Fibroblast of villous mesenchyme (primary cell): ENCODE results near the gene MACROD2. TPM values are rescaled to one million over a fixed set of nuclear protein-coding genes. Genes with fewer than 3 reads are reported as not detected.

ENCODE experiments used
- DNase-seq: peaks from one replicate; pipeline ENCODE4 v3.0.0-alpha.2; 2010; ENCODE audit warnings: low read depth
- H3K4me3 ChIP-seq: 2 replicates; pipeline ENCODE4 v1.5.1; 2011; ENCODE audit warnings: low read depth, mild to moderate bottlenecking, low read length
- CTCF ChIP-seq: IDR thresholded peaks from 2 replicates; pipeline ENCODE4 v1.5.1; 2012; ENCODE audit warnings: low read depth, mild to moderate bottlenecking, low read length; ENCODE audit not compliant: insufficient read depth
- total RNA-seq: library from RNA; depleted of rRNA; stranded (reverse); fragments of >200 nt; gene quantifications from 2 replicates; pipeline ENCODE4 v1.2.3, GENCODE V29; 2012

MACROD2 gene
- total RNA-seq, 1 donor = 1.7 TPM

DNA sequence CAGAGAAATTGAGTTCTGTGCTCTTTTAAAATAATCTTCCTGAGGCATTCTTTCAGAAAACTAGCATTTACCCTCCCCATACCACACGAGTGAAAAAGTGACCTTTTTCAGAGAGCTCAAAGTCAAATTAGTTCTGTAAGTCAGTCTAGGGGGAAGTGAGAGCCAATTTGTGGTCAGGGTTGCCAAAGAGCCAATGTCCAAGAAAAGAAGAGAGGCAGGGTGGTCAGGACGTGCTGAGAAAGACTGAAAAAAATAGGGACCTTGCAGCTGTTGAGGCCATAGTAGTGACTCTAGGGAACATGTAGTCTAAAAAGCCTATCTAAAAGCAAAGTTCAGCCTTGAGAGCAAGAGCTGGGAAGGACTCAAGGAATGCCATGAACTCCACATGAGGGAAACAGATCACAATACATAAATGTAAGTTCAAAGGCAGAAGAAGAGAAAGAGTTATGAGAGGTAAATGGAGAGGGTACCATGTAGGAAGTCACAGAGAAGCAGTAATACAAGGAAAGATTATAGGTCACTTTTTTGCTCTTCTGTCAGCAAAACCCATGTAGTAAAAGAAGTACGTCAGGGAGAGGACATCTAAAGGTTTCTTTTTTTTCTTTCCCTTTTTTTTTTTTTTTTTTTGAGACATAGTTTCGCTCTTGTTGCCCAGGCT is 907.2 kb downstream of the MACROD2 start:
- no peak for DNase-seq
- H3K4me3 ChIP-seq = no peak overlapping the region
- TF ChIP-seq CTCF = no peak

DNA sequence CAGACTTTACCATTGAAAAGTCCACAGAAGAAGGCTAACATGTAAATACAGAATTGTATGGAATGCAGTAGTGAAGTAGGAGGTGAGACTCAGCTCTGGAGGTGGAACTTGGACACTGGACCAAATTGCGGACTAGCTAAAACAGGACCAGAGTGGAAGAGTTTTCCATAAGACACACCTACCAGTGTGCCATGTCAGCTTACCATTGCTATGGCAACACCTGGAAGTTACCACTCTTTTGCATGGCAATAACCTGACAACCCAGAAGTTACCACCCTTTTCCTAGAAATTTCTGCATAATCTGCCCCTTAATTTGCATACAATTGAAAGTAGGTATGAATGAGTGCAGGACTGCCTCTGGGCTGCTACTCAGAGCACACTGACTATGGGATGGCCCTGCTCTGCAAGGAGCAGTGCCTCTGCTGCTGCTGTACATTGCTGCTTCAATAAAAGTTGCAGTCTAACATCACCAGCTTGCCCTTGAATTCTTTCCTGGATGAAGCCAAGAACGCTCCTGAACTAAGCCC is 911.7 kb downstream of the MACROD2 start:
- H3K4me3 ChIP-seq = no peak overlapping the region
- DNase-seq = no peak
- TF ChIP-seq CTCF = no peak

GRCh38 chr20:14910126-14910525 is 914.8 kb downstream of the MACROD2 start:
- no peak for DNase-seq
- no peak overlapping the region for H3K4me3 ChIP-seq
- TF ChIP-seq CTCF = no peak

DNA sequence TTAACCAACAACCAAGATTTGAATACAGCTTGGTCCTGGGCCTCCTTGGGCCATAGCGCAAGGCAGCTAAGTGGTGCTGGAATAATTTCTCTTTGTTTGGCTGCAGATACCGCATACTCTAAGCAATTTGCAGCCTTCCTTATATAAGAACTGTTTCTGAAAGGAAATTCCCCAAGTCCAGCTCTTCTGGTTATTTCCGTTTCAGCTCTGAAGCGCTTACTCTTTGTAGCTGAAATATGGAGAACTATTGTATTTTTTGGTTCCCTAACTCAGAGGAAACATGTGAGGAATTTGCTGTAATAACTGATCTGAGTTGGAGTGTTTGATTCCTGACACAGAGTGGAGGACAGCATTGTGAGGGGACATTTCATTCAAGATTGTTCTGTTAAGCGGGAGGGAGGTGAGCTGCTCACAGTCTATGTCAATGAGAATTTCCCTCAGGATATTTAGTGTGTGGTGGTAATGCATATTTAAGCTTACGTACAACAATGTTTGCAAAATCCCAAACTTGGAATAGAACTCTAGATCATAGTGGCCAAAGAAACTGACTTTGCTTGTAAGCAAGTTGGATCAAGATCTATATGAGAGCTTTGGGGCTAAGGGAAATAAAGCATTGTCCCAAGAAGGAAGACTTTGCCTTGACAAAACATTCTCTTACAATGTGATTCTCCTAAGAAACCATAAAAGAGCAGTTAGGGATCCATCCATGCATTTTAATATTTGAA is 918.7 kb downstream of the MACROD2 start:
- no peak for TF ChIP-seq CTCF
- no peak for DNase-seq
- no peak overlapping the region for H3K4me3 ChIP-seq

GRCh38 chr20:14914633-14915032 is 919.3 kb downstream of the MACROD2 start:
- TF ChIP-seq CTCF = no peak
- no peak overlapping the region for H3K4me3 ChIP-seq
- DNase-seq = no peak

DNA sequence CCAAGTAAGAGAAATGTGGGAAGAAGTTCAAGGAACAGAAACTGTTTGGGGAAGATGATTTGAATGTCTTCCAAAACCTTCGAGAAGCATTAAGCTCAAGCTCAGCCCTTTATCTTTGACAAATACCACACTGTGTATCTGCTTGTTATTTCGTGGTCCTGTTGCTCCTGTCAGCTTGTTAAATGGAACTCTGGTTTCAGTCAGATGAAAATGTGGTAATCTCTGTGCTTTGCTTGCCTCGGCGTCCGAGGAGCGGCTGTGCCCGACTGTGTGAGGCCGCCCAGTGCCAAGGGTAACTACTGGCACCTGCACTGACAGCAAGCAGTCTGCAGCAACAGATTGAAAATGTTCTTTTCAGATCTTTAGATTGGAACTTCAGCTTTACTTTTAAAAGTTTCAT is 920.0 kb downstream of the MACROD2 start:
- H3K4me3 ChIP-seq = no peak overlapping the region
- DNase-seq = peak; percentile 26
- TF ChIP-seq CTCF = no peak
